Right renal pelvis (tissue), 4 donors: ENCODE results near the gene ZCCHC9. TPM values are rescaled to one million over a fixed set of nuclear protein-coding genes. Genes with fewer than 3 reads are reported as not detected.
"Not testable (repeated sequence)": the region's sequence is repeated elsewhere in the genome, so short reads cannot be mapped to it uniquely, and the experiment has no call there.

Experiments
- DNase-seq, 4 donors: peaks; one replicate each; pipeline ENCODE4 v3.0.0-alpha.2; 2013; ENCODE audit warnings: low read depth in 4 of 4, low spot score in 3 of 4, missing footprints in 1 of 4
- polyA plus RNA-seq, 4 donors: library from polyadenylated mRNA; unstranded; fragments of 120-200 nt; gene quantifications; one replicate each; pipeline ENCODE4 v1.2.1, GENCODE V29; 2013; ENCODE audit not compliant: insufficient read length in 4 of 4

Gene ZCCHC9, protein sequence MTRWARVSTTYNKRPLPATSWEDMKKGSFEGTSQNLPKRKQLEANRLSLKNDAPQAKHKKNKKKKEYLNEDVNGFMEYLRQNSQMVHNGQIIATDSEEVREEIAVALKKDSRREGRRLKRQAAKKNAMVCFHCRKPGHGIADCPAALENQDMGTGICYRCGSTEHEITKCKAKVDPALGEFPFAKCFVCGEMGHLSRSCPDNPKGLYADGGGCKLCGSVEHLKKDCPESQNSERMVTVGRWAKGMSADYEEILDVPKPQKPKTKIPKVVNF
- polyA plus RNA-seq, result 10 to 100 TPM; 37.1 to 47.1 (median 42.8) TPM

DNA sequence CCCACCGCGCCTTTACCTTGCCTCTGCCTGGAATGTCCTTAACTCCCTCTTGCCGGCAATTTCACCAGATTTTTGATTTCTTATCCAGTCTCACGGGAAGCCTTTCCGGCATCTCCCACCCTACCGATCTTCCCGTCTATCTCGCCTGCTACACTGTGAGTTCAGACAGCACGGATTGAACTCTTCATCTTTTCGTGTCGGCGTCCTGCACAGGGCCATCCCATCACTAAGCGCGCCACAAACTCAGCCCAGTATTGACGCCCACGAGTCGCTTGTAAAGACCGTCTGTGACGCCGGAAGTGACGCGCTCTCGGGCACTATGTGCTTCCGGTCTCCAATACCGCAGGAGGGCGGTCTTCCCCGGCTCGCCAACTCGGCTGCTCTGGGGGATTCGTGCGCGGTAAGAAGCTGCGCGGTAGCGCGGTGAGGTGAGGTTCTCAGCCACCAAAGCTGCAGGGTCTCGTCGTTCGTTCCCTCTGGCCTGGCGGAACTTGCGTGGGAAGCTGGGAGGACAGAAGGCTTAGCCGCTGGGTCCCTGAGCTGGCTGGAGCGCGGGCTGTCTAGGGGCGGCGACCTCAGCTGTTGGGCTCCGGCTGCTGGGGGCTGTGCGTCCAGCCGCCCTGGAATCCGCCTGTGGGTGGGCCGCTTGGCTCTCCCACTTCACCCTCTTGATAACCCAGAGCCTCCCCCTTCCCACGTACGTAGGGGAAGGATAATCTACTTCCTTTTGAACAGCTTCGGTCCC lies at the start of gene ZCCHC9:
TSS of gene ZCCHC9 (plus strand) at position 317 of the 745 bp plus-strand sequence. CDS start 3,171 bp downstream, outside the sequence.
- peak; percentile 91 to 94 (median 94) for DNase-seq

DNA sequence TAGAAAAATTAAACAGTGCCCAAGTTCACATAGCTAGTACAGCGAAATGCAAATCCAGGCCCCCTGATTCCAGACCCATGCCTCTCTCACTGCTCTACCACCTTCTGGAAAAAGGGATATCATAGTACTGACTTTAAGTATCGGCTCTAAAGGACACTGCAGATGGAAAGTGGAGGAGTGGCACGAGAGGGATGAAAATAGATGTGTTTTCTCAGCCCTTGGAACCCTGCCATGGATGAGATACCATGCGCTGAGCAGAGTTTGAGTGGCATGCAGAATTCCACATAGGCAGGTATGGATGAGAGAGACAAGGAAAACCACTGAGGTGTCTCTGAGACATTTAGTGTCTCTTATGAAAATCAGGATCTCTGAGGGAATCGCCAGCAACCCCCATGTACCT lies 49.5 kb upstream of the ZCCHC9 start:
- DNase-seq, result no peak

DNA sequence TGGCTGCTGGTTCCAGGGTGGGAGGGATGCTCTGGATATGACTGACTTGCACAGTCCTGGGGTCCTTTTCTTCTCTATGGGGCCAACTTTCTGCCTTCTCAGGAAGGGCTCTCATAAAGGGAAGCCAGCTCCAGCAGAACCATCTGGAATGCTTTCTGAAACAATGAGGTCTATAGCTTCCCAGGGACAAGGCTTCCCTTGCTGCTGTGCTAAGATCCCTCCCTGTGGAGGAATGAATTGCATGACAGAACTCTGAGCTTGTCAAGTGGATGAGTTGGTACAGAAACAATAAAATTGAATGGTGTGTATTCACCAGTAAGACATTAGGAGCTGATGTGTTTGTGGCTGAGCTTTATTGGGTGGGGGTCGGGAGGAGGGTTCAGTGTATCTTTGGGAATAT lies 48.5 kb upstream of the ZCCHC9 start:
- no peak for DNase-seq

DNA sequence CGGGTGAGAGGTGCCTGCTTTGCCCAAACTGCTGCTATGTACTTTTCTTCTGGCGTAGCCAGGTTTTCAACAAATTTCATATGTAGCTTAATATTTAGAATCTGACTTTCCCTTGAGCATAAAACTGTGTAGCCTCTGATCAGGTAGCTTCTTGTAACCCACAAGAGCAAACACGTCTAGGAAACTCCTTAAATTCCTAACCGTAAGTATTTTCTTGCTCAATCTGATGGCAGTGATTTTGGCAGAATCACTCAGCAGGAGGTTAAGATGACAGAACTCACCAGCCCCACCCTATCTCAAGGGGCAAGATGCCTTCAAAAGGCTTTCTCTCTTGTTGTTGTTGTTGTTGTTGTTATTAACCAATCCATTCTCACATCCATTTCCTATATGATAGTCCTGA lies 47.5 kb upstream of the ZCCHC9 start:
- DNase-seq, result no peak

DNA sequence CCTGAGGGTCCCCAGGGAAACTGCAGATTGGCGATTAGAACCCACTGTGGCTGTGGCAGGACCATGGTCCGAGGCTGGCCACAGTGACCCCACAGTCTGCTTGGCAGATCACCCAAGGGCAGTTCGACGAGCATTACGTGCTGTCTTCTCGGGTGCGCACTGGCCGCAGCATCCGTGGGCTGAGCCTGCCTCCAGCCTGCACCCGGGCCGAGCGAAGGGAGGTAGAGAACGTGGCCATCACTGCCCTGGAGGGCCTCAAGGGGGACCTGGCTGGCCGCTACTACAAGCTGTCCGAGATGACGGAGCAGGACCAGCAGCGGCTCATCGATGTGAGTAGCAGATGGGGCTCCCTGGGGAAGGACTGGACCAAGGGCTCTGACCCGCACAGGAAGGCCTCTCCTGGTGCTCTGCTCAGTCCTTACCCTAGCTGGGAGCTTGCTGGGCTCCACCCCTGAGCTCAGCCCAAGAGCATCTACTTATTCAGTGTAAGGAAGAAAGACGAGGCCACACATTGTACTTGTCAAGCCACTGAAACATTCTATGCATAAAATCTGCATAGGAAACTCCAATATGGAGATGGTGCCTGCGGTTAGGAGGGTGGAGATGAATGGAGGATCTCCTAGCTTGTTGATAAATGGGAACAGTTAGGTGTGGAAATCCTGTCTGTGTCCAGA lies 46.4 kb upstream of the ZCCHC9 start:
- DNase-seq, result no peak

DNA sequence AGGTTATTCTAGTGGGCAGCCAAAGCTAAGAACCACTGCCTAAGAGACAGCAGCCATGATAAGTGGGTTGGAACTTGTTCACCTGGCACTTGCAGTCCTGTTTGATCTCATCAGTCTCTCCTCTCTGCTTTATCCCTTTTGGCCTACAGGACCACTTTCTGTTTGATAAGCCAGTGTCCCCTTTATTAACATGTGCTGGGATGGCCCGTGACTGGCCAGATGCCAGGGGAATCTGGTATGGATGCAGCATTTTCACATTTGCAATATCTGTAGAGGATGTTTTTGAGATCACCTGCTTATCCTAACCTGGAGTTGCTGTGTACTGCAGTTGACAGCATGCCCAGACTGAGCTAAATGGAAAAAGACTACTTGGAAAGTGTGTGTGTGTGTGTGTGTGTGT lies 44.6 kb upstream of the ZCCHC9 start:
- no peak for DNase-seq

DNA sequence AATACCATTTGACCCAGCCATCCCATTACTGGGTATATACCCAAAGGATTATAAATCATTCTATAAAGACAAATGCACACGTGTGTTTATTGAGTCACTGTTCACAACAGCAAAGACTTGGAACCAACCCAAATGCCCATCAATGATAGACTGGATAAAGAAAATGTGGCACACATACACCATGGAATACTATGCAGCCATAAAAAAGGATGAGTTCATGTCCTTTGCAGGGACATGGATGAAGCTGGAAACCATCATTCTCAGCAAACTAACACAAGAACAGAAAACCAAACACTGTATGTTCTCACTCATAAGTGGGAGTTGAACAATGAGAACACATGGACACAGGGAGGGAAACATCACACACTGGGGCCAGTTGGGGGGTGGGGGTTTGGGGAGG lies 38.6 kb upstream of the ZCCHC9 start:
- not testable (repeated sequence) for DNase-seq

DNA sequence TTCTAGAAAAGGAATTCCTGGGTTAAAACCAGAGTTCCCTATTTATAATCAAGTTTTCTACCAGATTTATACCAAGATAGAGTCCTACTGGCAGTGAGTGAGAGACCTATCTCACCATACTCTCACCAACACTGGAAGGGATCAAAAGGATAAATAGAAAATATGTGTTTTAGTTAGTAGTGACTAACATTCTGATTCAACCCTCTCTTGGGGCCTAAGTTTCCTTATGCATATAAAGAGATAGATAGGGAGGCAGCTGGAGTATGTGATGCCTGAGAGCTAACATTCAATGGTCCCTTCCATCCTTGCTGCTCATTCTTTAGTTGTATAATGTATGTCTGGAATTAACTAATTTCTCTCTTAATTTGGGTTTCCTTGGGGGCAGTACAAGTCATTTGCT lies 36.3 kb upstream of the ZCCHC9 start:
- no peak for DNase-seq

DNA sequence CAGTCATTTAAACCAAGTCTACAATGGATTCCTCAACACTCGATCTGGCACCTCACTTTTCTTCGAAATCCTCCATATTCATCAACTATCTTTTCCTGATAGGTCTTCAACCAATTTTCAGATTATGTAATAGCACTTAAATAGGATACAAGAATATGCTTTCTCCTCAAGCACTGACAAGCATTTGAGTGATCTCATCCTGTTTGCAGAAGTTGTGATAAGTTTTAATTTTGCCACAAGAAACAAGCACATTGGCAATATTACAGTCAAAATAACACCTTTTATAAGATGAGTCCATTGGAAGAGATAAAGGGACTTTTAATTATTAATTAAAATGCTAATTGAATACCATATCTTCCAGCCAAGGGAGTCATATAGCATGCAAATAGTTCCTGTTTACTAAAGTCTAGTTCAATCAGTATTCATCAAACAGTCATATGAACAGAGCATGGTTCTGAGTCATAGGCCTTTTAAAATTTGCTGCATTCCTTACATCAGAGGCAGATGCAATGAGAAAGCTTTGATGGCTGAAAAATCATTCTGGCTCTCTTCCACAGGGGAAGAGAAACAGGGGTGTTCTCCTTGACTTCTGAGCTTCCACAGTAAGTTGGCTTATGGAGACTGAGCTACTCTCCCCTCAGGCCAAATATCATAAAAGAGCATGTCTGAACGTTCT lies 32.7 kb upstream of the ZCCHC9 start:
- no peak for DNase-seq

DNA sequence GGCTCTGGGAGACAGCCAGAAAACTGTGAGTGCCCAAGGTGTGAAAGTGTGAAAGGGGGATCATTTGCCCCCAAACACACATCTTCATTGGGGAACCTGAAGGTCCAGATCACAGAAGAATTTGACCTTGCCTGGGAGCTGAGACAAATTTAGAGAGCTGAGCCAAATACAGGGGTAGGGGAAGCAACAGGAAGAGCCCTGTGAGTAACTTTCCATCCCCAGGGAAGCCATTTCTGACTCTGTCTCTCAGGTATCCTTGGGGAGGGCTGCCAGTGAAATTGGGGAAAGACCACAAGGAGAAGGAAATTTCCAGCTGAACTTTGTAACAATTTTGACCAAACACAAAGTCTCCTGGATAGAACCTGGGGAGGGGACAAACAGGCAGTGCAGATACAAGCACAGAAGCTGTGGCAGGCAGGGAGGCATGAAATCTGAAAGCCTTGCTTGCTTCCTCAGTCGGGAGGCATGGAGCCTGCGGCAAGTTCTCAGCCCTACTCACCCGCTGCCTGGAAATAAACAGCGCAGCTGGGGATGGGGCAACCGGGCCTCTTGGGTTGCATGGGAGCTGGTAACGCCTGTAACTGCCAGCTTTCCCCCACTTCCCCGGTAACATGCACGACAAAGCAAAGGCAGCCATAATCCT lies 31.5 kb upstream of the ZCCHC9 start:
- no peak for DNase-seq

DNA sequence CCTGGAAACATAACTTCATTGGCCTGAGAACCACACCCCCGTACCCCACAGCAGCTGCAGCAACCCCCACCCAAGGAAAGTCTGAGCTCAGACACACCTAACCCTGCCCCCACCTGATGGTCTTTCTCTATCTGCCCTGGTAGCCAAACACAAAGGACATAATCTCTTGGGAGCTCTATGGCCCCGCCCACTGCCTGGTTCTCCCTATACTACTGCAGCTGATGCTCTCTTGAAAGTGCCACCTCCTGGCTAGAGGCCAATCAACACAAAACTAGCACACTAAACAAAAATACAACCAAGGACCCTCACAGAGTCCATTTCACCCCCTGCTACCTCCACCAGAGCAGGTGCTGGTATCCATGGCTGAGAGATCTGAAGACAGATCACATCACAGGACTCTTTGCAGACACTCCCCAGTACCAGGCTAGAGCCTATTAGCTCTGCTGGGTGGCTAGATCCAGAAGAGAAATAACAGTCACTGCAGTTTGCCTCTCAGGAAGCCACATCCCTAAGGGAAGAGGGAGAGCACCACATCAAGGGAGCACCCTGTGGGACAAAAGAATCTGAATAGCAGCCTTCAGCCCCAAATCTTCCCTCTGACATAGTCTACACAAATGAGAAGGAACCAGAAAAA lies 30.9 kb upstream of the ZCCHC9 start:
- not testable (repeated sequence) for DNase-seq

DNA sequence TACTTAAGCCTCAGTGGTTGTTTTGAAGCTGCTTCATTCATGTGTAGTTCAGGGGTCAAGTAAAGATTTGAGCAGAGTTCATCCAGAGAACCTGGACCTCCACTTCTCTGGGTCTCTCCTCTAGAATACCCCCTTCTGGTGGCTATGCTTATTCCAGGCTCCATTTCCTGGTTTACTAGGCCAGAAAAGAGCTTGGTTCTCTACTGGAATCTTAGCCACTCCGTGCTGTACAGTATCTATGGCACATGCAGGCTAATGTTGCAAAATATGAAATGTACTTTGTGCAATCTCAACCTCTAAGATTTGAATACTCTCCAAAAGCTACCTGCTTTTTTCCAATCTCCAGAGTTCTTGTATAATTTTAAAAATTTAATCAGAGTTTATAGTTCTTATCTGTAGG lies 17.4 kb upstream of the ZCCHC9 start:
- no peak for DNase-seq

DNA sequence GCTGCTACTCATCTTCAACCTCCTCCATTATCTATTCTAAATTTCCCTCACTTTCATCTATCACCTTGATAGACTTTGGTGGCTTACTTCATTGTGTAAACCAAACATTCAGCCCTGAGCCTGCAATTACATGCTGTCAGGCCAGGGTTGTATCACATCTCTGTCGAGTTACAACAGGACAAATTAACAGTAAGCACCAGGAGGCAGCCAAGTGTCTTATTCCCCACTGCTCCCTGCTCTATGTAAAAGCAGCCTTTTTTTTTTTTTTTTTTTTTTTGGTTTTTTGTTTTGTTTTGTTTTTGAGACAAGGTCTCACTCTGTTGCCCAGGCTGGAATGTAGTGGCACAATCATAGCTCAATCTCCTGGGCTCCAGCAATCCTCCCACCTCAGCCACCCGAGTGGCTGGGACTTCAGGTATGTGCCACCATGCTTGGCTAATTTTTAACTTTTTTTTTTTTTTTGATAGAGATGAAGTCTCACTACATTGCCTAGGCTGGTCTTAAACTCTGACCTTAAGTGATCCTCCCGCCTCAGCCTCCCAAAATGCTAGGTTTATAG lies 15.2 kb upstream of the ZCCHC9 start:
- DNase-seq, result no peak

DNA sequence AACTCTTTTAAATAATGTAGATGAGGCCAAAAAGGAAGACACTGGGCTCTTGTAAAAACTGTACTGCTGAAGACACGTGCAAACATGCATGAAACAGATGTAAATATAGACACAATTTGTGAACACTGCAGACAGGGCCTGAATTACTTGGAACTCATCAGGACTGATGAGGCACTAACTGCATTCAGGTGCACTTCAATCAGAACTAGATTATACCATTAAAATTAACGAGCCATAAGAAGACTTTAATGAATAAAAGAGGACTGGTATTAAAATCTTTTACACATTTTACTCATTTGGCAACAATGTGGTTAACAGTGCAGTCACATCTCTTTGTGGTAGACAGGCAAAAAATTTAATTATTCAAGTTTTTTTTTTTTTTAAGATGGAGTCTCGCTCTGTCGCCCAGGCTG lies 13.4 kb upstream of the ZCCHC9 start:
- no peak for DNase-seq

DNA sequence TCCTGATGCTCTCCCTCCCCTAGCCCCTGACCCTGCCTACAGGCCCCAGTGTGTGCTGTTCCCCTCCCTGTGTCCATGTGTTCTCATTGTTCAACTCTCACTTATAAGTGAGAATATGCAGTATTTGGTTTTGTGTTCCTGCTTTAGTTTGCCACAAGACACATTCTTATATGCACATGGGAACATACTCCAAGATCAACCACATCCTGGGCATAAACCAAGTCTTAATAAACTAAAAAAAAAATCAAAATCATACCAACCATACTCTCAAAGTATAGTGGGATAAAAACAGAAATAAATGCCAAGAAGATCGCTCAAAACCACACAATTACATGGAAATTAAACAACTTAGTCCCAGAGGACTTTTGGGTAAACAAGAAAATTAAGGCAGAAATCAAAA lies 11.2 kb upstream of the ZCCHC9 start:
- no peak for DNase-seq

DNA sequence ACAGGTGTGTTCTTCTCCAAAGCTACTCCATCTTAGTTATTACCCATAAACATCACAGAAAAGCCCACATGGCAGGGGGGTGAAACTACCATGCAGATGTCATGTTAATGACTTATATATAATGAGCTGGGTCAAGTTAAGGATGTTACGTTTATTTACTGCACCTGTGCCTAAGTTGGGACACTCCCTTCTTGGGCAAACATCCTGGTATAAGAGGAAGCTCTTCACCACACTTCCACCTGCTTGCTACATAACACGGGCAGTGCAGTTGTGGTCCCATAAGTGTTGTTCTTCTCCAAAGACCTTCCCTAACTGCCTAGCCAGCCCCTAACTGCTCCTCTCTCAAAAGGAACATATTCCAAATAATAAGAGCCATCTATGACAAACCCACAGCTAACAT lies 9.3 kb upstream of the ZCCHC9 start:
- DNase-seq, result no peak

DNA sequence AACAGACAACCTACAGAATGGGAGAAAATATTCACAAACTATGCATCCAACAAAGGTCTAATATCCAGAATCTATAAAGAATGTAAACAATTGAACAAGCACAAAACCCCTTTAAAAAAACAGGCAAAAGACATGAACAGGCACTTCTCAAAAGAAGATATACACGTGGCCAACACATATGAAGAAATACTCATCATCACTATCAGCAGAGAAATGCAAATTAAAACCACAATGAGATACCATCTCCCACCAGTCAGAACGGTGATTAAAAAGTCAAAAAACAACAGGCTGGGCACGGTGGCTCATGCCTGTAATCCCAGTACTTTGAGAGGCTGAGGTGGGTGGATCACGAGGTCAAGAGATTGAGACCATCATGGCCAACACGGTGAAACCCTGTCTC lies 7.4 kb upstream of the ZCCHC9 start:
- DNase-seq, result not testable (repeated sequence)

DNA sequence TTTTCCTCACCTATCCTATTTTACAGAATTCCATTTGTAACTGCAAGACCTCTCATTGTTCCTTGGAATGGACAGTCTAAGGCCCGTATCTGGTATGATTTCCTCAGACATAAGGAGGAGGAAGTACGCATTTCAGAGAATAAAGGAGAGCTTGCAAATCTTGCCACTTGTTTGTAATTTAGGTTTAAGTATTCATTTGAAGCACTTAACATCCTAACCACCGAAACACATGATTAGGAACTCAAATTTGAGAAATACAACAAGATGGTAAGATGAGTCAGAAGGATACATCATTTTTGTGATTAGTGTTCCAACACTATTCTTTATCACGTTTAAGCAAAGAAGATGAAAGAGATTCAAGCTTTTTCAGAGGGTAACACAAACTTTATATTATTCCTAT lies 3.9 kb upstream of the ZCCHC9 start:
- no peak for DNase-seq

DNA sequence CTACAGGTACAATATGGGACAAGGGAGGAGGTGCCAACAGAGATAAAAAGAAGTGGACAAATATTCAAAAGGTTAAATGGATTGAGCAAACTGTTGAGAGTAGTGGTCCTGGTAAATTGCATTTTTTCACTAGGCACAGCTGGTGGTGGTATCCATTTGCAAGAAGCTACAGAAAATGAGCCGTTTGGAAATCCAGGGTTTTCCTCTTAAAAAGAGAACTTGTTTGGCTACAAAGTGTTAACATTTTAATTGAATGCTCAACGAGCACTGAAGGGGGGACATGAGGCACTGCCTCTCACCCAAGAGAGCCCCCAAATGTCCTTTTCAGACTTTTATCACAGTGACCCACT lies 491 bp upstream of the ZCCHC9 start:
- no peak for DNase-seq

DNA sequence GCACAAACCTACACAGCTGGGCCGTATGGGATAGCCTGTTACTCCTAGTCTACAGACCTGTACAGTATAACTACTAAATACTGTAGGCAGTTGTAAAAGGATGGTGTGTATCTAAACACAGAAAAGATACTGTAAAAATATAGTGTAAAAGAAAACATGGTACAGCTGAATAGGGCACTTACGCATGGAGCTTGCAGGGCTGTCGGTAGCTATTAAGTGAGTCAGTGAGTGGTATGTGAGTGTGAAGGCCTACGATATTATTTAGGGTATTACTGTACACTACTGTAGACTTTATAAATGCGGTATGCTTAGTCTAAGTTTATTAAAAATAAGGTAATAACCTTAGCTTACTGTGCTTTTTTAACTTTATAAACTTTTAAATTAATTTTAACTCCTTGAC lies 1.2 kb downstream of the ZCCHC9 start:
- no peak for DNase-seq
